Measurements from ENCODE around the gene SPDYA.
A peak's percentile ranks its signal among the peaks of the same experiment; 100 is the strongest.

The SPDYA gene

GRCh38 chr2:28824870-28825269 is 14.2 kb downstream of the SPDYA start:
- no peak for DNase-seq (ENCODE audit: low read depth, low spot score)

GRCh38 chr2:28828382-28828781 is 17.7 kb downstream of the SPDYA start:
- DNase-seq (ENCODE audit: low read depth, low spot score), result no peak

- no peak for DNase-seq (ENCODE audit: low read depth, low spot score)
Measured at GRCh38 chr2:28833740-28834470, 23.3 kb downstream of the SPDYA start.

- DNase-seq (ENCODE audit: low read depth, low spot score), result no peak
Measured at GRCh38 chr2:28835781-28836180, 25.1 kb downstream of the SPDYA start.

GRCh38 chr2:28838971-28839370 is 28.3 kb downstream of the SPDYA start:
- DNase-seq (ENCODE audit: low read depth, low spot score), result no peak

- no peak for DNase-seq (ENCODE audit: low read depth, low spot score)
Measured at GRCh38 chr2:28842042-28842441, 31.4 kb downstream of the SPDYA start.

GRCh38 chr2:28855193-28855592 is 44.6 kb downstream of the SPDYA start:
- no peak for DNase-seq (ENCODE audit: low read depth, low spot score)

GRCh38 chr2:28855977-28856376 is 45.3 kb downstream of the SPDYA start:
- DNase-seq (ENCODE audit: low read depth, low spot score), result no peak

GRCh38 chr2:28868611-28869010 is 58.0 kb downstream of the SPDYA start:
- no peak for DNase-seq (ENCODE audit: low read depth, low spot score)

- DNase-seq (ENCODE audit: low read depth, low spot score), result no peak
Measured at GRCh38 chr2:28869494-28870145, 59.0 kb downstream of the SPDYA start.

GRCh38 chr2:28870146-28870891 is 59.7 kb downstream of the SPDYA start, which contains the start of gene TRMT61B:
TRMT61B (minus strand) TSS chr2:28870309; CDS start chr2:28870277, 32 bp downstream.
- peak; percentile 80 for DNase-seq (ENCODE audit: low read depth, low spot score)

GRCh38 chr2:28871620-28872019 is 61.0 kb downstream of the SPDYA start:
- DNase-seq (ENCODE audit: low read depth, low spot score), result no peak

GRCh38 chr2:28880193-28880592 is 69.6 kb downstream of the SPDYA start:
- no peak for DNase-seq (ENCODE audit: low read depth, low spot score)

- DNase-seq (ENCODE audit: low read depth, low spot score), result no peak
Measured at GRCh38 chr2:28893488-28893887, 82.9 kb downstream of the SPDYA start.

GRCh38 chr2:28894470-28895188 is 84.0 kb downstream of the SPDYA start, which contains the start of gene WDR43:
WDR43 (plus strand) TSS chr2:28894667; CDS start chr2:28894699, 32 bp downstream.
- DNase-seq (ENCODE audit: low read depth, low spot score), result peak; percentile 97

GRCh38 chr2:28895189-28895893 is 84.7 kb downstream of the SPDYA start:
- no peak for DNase-seq (ENCODE audit: low read depth, low spot score)

- no peak for DNase-seq (ENCODE audit: low read depth, low spot score)
Measured at GRCh38 chr2:28896906-28897305, 86.3 kb downstream of the SPDYA start.

GRCh38 chr2:28898048-28898447 is 87.4 kb downstream of the SPDYA start:
- no peak for DNase-seq (ENCODE audit: low read depth, low spot score)

Measured in brain pericyte (primary cell).